MM.1S (cell line): ENCODE results near the gene SHC4.
"Not testable (repeated sequence)": the region's sequence is repeated elsewhere in the genome, so short reads cannot be mapped to it uniquely, and the experiment has no call there.

Experiments
- DNase-seq: peaks from one replicate; pipeline ENCODE4 v3.0.0-alpha.2; 2015
- H2AFZ ChIP-seq: fragments of 300-600 bp; sonication (generic); 2 replicates; pipeline ENCODE4 v1.6.0; 2016; ENCODE audit warnings: antibody characterized with exemption, low read length
- H3F3A ChIP-seq: fragments of 300-600 bp; sonication (generic); 2 replicates; pipeline ENCODE4 v1.6.1; 2016; ENCODE audit warnings: mild to moderate bottlenecking, antibody characterized with exemption, low read length, moderate library complexity, mixed read lengths; ENCODE audit not compliant: insufficient read depth
- H3K27ac ChIP-seq: fragments of 300-600 bp; sonication (generic); 2 replicates; pipeline ENCODE4 v1.5.1; 2016; ENCODE audit warnings: mild to moderate bottlenecking, low read length
- H3K27me3 ChIP-seq: fragments of 300-600 bp; sonication (generic); replicated peaks from 2 replicates; pipeline ENCODE4 v1.6.0; 2016; ENCODE audit warnings: low read length; ENCODE audit not compliant: insufficient read depth
- H3K36me3 ChIP-seq: fragments of 300-600 bp; sonication (generic); replicated peaks from 2 replicates; pipeline ENCODE4 v1.6.1; 2016; ENCODE audit warnings: mild to moderate bottlenecking, low read length, mixed read lengths; ENCODE audit not compliant: insufficient read depth
- H3K4me1 ChIP-seq: fragments of 300-600 bp; sonication (generic); 2 replicates; pipeline ENCODE4 v1.6.1; 2016; ENCODE audit warnings: low read length, mixed read lengths
- H3K4me2 ChIP-seq: fragments of 300-600 bp; sonication (generic); 2 replicates; pipeline ENCODE4 v1.6.0; 2016; ENCODE audit warnings: low read depth, low read length
- H3K4me3 ChIP-seq: fragments of 300-600 bp; sonication (generic); 2 replicates; pipeline ENCODE4 v1.5.1; 2016; ENCODE audit warnings: low read length, mixed read lengths
- H3K79me2 ChIP-seq: fragments of 300-600 bp; sonication (generic); 2 replicates; pipeline ENCODE4 v1.6.1; 2016; ENCODE audit warnings: mixed run types, low read length, mixed read lengths
- H3K9ac ChIP-seq: fragments of 300-600 bp; sonication (generic); 2 replicates; pipeline ENCODE4 v1.6.1; 2016; ENCODE audit warnings: low read length, mixed read lengths
- H3K9me2 ChIP-seq: fragments of 300-600 bp; sonication (generic); replicated peaks from 2 replicates; pipeline ENCODE4 v1.6.1; 2016; ENCODE audit warnings: mild to moderate bottlenecking, low read length, mixed read lengths; ENCODE audit not compliant: insufficient read depth
- H3K9me3 ChIP-seq: fragments of 300-600 bp; sonication (generic); replicated peaks from 2 replicates; pipeline ENCODE4 v1.6.1; 2016; ENCODE audit warnings: mild to moderate bottlenecking, low read length, mixed read lengths; ENCODE audit not compliant: insufficient read depth
- H4K20me1 ChIP-seq: fragments of 300-600 bp; sonication (generic); 2 replicates; pipeline ENCODE4 v1.6.1; 2016; ENCODE audit warnings: mild to moderate bottlenecking, low read length, moderate library complexity, mixed read lengths; ENCODE audit not compliant: insufficient read depth
- EZH2 ChIP-seq: fragments of 300-600 bp; sonication (generic); optimal IDR thresholded peaks from 2 replicates; pipeline ENCODE3; 2017; ENCODE audit warnings: low read depth, mild to moderate bottlenecking, antibody characterized with exemption, low read length, mixed read lengths
- EZH2phosphoT487 ChIP-seq: fragments of 300-600 bp; sonication (generic); IDR thresholded peaks from 2 replicates; pipeline ENCODE4 v1.6.1; 2018; ENCODE audit warnings: antibody characterized with exemption, low read length
- TF ChIP-seq, protein P1 (sequence below): fragments of 300-600 bp; sonication (generic); IDR thresholded peaks from 2 replicates; pipeline ENCODE4 v1.5.1; 2016; ENCODE audit warnings: antibody characterized with exemption, low read length, mixed read lengths

SHC4 gene

DNA sequence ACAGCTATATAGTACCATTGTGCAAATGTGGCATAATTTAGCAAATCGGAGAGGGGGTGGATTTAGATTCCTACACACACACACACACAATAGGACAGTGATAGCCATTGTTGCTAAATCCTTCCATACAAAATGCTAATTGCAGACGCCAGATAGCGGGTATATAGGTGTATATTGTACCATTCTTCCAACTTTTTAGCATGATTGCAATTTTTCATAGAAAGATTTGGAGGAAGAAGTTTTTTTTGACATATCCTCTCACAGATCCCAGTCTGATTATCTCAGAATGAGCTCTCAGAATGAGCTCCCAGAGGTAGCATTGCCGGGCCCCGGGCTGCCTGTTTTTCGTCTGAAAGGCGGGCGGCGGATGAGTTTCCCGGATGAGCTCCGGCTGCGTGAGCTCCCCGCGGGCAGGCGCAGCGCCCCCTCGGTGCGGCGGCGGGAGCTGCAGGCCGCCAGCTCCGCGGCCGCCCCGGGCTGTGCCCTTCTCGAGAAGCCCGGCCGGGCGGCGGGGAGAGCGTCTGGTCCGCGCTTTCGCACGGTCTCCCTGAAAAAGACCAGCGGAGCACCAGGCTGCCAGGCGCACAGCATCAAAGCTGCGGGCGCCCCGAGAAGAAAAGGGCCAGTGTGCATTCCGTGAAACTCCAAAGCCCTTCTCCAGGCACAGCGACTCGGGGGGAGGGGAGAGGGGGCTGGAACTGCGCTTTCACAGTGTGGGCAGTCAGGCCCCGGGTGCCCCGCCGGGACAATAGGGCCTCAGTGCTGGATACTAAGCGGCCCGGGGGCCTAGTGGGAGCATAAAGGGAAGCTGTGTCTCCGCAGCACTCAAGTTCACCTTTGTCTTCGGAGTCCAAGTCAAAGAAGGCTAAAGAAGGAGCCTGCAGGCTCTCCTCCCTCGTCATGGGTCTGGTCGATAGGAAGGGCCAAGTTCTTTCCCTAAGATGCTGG, 12.0 kb upstream of the SHC4 start:
- Histone ChIP-seq H4K20me1 (no peaks in the 10 kb centered on the region), H3K9ac (peak overlapping the region; percentile 48; the same call in 1 of the 2 replicates), H3K4me2 (peak overlapping the region; percentile 92), H3K36me3 (no peaks in the 10 kb centered on the region), H3F3A (no peaks in the 10 kb centered on the region), H3K27me3 (no peaks in the 10 kb centered on the region), H3K4me3 (peak overlapping the region; percentile 62), H3K79me2 (no peaks in the 10 kb centered on the region), H3K27ac (no peak overlapping the region), H3K4me1 (no peaks in the 10 kb centered on the region), H3K9me2 (no peaks in the 10 kb centered on the region), H3K9me3 (no peaks in the 10 kb centered on the region), H2AFZ (peak overlapping the region; percentile 92)
- TF ChIP-seq, protein P1, sequence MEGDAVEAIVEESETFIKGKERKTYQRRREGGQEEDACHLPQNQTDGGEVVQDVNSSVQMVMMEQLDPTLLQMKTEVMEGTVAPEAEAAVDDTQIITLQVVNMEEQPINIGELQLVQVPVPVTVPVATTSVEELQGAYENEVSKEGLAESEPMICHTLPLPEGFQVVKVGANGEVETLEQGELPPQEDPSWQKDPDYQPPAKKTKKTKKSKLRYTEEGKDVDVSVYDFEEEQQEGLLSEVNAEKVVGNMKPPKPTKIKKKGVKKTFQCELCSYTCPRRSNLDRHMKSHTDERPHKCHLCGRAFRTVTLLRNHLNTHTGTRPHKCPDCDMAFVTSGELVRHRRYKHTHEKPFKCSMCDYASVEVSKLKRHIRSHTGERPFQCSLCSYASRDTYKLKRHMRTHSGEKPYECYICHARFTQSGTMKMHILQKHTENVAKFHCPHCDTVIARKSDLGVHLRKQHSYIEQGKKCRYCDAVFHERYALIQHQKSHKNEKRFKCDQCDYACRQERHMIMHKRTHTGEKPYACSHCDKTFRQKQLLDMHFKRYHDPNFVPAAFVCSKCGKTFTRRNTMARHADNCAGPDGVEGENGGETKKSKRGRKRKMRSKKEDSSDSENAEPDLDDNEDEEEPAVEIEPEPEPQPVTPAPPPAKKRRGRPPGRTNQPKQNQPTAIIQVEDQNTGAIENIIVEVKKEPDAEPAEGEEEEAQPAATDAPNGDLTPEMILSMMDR: peak; percentile 87
- no peak for TF ChIP-seq EZH2phosphoT487
- peak; percentile 88 for DNase-seq

DNA sequence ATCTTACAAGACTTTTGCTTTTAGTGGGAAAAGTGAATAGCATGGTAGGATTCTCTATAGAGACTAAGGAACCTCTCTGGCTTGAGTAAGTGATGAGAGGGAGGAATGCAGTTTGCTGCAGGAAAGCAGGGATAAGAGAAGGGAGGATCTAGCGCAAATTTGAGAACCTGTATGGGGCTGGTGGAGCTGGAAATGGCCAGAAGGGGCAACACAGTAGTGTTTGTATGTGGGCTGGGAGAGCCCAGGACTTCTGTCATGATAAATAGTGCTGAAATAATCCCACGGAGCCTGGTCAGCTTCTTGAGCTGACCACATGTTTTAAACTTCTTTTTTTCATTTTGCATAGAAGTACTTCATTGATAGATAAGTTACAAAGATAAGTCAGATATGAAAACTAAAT, 11.2 kb upstream of the SHC4 start:
- Histone ChIP-seq H3K9me2 (no peaks in the 10 kb centered on the region), H3K9me3 (no peaks in the 10 kb centered on the region), H3K27me3 (no peaks in the 10 kb centered on the region), H3K27ac (no peak overlapping the region), H3F3A (no peaks in the 10 kb centered on the region), H4K20me1 (no peaks in the 10 kb centered on the region), H3K79me2 (no peaks in the 10 kb centered on the region), H3K4me2 (no peak overlapping the region), H2AFZ (no peak overlapping the region; the same call in 1 of the 2 replicates), H3K4me3 (no peak overlapping the region), H3K4me1 (no peaks in the 10 kb centered on the region), H3K9ac (no peak overlapping the region), H3K36me3 (no peaks in the 10 kb centered on the region)
- TF ChIP-seq, protein P1: no peak
- no peak for TF ChIP-seq EZH2phosphoT487
- TF ChIP-seq EZH2: no peak
- no peak for DNase-seq

- H3K36me3 ChIP-seq: no peaks in the 10 kb centered on the region
- no peak overlapping the region for H2AFZ ChIP-seq
- H4K20me1 ChIP-seq: no peaks in the 10 kb centered on the region
- no peaks in the 10 kb centered on the region for H3K9me3 ChIP-seq
- no peaks in the 10 kb centered on the region for H3K79me2 ChIP-seq
- H3K9me2 ChIP-seq: no peaks in the 10 kb centered on the region
- H3K27ac ChIP-seq: no peak overlapping the region
- DNase-seq: no peak
- H3K4me1 ChIP-seq: no peaks in the 10 kb centered on the region
- no peak overlapping the region for H3K4me3 ChIP-seq
- TF ChIP-seq EZH2phosphoT487 (no peak), EZH2 (no peak)
- TF ChIP-seq, protein P1: no peak
- no peaks in the 10 kb centered on the region for H3F3A ChIP-seq
- no peak overlapping the region for H3K9ac ChIP-seq
- H3K27me3 ChIP-seq: no peaks in the 10 kb centered on the region
- H3K4me2 ChIP-seq: no peak overlapping the region
Observed at GRCh38 chr15:48972750-48973503, 9.2 kb upstream of the SHC4 start.

DNA sequence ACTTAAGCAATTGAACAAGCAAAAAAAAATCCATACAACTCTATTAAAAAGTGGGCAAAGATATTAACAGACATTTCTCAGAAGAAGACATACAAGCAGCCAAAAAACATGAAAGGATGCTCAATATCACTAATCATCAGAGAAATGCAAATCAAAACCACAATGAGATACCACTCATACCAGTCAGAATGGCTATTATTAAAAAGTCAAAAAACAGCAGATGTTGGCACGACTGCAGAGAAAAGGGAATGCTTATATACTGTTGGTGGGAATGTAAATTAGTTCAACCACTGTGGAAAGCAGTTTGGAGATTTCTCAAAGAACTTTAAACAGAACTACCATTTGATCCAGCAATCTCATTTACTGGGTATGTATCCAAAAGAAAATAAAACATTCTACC, 7.2 kb upstream of the SHC4 start:
- H4K20me1 ChIP-seq, H3K79me2 ChIP-seq, H3K9ac ChIP-seq, H3K9me3 ChIP-seq, H3K4me2 ChIP-seq, H3K36me3 ChIP-seq, H3K27me3 ChIP-seq, H3K4me3 ChIP-seq, DNase-seq, H3K9me2 ChIP-seq, H3K27ac ChIP-seq, H2AFZ ChIP-seq, H3F3A ChIP-seq, H3K4me1 ChIP-seq: not testable (repeated sequence)
